GM19035 (cell line): ENCODE results near the gene TEDDM1.
"Not testable (repeated sequence)": the region's sequence is repeated elsewhere in the genome, so short reads cannot be mapped to it uniquely, and the experiment has no call there.

Experiments
- ATAC-seq: cut with Tn5 transposase; IDR thresholded peaks from one replicate; pipeline ENCODE4 v1.9.1; 2021; ENCODE audit not compliant: unreplicated experiment

The TEDDM1 gene

GRCh38 chr1:182381962-182382819 lies 18.3 kb downstream of the TEDDM1 start:
- ATAC-seq = no peak

GRCh38 chr1:182380199-182380598 lies 20.3 kb downstream of the TEDDM1 start:
- ATAC-seq = no peak

GRCh38 chr1:182379781-182380180 lies 20.7 kb downstream of the TEDDM1 start:
- ATAC-seq = not testable (repeated sequence)

- ATAC-seq = no peak
Measured at GRCh38 chr1:182376936-182377574, 23.4 kb downstream of the TEDDM1 start.

GRCh38 chr1:182374101-182374834 lies 26.2 kb downstream of the TEDDM1 start:
- no peak for ATAC-seq

GRCh38 chr1:182370532-182370931 lies 29.9 kb downstream of the TEDDM1 start:
- no peak for ATAC-seq

GRCh38 chr1:182368903-182369302 lies 31.6 kb downstream of the TEDDM1 start:
- no peak for ATAC-seq

GRCh38 chr1:182368358-182368757 lies 32.1 kb downstream of the TEDDM1 start:
- no peak for ATAC-seq

- no peak for ATAC-seq
Measured at GRCh38 chr1:182367926-182368325, 32.5 kb downstream of the TEDDM1 start.

GRCh38 chr1:182366596-182366995 lies 33.9 kb downstream of the TEDDM1 start:
- no peak for ATAC-seq

- ATAC-seq = no peak
Measured at GRCh38 chr1:182359645-182360044, 40.8 kb downstream of the TEDDM1 start.

- no peak for ATAC-seq
Measured at GRCh38 chr1:182357913-182358312, 42.6 kb downstream of the TEDDM1 start.

GRCh38 chr1:182357171-182357570 lies 43.3 kb downstream of the TEDDM1 start:
- no peak for ATAC-seq

GRCh38 chr1:182355723-182356098 lies 44.8 kb downstream of the TEDDM1 start:
- ATAC-seq = no peak

- ATAC-seq = no peak
Measured at GRCh38 chr1:182351790-182352364, 48.6 kb downstream of the TEDDM1 start.

GRCh38 chr1:182350839-182351238 lies 49.6 kb downstream of the TEDDM1 start:
- no peak for ATAC-seq

- no peak for ATAC-seq
Measured at GRCh38 chr1:182348961-182349747, 51.3 kb downstream of the TEDDM1 start.
